GM21367 (cell line): ENCODE data around the gene C1orf35.
A peak's percentile ranks its signal among the peaks of the same experiment; 100 is the strongest.
"Not testable (repeated sequence)": the region's sequence is repeated elsewhere in the genome, so short reads cannot be mapped to it uniquely, and the experiment has no call there.

ENCODE experiments used
- ATAC-seq: cut with Tn5 transposase; IDR thresholded peaks from one replicate; pipeline ENCODE4 v1.9.1; 2021; ENCODE audit not compliant: unreplicated experiment

C1orf35 gene

DNA sequence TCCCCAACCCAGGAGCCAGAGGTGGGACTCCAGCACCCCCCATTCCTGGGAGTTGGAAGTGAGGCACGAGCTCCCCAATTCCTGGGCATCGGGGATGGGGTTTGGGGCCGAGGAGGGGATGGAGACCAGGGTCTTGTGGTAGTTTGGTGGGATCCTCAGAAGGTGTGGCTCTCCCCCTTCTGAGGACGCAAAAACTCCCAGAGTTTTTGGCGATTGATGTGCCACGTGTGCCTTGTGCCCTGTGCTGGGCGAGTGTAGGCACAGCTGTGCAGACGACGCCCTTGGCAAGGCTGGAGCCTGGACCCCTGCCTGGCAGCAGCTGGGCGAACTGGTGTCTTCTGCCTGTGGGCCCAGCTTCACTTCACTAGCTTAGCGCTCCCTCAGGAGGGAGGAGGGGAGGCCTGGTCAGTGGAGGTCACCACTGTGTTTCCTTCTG lies 39.6 kb upstream of the C1orf35 start:
- no peak for ATAC-seq

DNA sequence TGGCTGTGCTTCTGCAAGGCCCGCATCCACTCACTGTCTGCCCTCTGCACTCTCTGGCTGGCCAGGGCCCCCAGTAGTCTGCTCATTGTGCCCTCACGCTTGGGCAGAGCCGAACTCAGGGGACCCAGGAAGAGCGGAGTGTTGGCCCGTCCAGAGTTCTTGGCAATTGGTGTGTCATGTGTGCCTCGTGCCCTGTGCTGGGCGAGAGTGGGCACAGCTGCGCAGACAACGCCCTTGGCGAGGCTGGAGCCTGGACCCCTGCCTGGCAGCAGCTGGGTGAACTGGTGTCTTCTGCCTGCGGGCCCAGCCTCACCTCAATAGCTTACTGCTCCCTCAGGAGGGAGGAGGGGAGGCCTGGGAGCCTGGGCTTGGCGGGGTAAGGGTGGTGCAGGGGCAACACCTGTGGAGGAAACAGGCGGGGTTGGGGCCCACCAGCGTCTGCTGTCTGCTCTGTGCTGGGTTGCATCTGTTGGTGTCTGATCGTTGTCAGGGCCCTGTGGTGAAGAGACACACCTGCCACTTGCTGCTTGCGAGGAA lies 39.1 kb upstream of the C1orf35 start:
- ATAC-seq = no peak

DNA sequence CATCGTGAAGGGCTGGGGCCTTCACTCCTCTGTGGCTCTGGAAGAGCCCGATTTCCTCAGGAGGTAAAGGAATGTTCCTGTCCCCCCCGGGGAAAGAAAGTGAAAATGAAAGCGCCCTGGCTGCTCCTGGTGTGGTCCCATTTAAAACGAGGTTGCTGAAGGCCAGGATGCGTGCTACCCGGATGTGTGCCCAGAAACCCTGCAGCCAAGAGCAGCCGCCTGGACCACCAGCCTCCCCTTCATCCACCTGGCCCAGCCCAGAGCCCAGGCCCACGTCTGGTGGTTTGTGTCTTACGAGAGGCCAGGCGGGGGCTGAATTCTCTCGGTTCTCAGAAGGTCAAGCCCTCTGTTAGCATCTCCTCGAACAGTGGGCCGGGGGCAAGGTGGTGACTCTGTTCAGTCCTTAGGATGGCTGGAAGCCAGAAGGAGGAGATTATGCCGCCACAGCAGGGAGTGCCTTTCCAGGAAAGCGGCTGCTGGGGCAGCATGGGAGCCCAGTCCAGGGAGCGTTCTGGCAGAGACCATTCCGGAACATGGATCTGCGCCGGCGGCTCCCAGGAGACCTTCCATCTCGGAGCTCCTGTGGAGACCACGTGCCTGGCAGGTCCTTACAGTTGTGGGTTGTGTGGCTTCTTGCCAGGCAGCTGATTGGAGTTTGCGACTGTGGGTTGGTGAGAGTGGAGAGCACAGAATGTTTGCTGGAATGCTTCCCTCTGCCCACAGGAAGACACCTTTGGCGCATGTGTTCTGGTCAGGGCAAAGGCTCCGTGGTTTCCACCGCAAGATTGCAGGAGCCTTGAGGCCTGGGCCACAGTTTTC lies 38.3 kb upstream of the C1orf35 start:
- no peak for ATAC-seq

DNA sequence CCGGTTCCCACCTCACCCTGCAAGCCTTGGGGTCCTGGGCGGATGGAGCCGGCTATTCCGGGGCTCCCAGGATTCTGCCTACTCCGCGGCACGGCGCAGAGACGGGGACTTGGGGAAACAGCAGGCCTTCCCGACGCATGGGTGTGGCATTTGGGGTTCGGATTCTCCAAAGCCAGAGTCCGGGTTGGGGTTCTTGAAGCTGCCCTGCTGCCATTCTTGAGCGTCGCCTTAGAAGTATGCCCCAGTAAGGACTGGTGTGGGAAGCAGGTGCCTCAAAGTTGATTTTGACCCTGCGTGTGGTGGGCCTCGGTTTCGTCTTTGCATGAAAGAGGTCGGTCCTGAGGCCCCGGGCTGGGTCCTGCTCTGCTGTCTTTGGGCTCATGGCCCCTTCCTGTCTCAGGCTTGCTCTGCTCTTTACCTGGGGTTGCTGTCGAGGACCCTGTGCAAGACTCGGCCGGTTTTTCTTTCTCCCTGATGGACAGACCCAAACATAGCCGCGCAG lies 37.6 kb upstream of the C1orf35 start:
- ATAC-seq = no peak

DNA sequence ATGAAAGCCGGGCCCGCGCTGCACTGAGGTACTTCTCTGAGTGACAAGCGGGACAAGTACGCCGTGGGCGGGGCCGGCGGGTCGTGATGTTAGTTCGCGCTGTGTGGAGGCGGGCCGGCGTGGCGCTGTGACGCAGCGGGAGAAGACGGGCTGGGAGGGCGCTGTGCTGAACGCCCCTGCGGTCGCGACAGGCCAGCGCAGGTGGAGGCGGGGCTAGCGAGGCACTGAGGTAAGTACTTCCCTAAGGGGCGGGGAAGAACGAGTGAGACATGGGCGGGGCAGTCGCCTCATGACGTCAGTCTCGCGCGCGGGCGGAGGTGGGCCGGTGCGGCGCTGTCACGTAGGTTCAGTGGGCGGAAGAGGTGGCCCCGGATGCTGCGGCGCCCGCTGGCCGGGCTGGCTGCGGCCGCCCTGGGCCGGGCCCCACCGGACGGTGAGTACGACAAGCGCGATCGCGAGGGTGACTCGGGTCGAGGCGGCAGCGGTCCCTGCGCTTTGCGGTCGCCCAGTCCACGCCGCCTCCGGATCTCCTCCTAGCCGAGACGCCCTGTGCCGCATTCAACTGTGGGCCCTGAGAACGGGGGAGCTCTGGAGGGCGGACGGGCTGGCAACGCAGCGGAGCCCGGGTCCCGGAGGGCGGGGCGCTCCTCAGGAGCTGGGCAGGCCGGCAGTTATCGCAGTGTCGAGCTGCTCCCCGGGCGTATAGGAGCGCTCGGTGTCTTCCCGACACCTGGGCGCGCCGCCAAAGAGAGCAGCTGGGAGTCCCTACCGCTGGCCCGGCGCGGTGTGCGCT lies 37.0 kb upstream of the C1orf35 start, which contains the start of gene GUK1:
TSS of gene GUK1 (plus strand) at position 349 of the 793 bp plus-strand sequence. CDS start at position 373, 24 bp downstream.
- peak; percentile 88 for ATAC-seq

DNA sequence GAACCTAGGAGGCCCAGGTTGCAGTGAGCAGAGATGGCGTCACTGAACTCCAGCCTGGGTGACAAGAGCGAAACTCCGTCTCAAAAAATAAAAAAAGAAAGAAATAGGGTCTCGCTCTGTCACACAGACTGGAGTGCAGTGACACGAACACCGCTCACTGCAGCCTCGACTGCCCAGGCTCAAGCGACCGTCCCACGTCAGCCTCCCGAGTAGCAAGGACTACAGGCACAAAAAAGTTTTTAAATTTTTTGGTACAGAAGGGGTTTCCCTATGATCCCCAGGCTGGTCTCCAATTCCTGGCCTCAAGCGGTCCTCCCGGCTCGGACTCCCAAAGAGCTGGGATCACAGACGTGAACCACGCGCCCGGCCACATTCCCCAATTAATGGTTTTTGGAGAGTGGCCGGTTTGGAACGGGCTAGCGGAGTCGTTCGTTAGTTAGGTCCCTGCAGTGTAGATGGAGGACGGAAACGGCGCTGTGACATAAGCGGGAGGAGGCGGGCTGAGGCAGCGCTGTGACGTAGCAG lies 36.3 kb upstream of the C1orf35 start:
- no peak for ATAC-seq

DNA sequence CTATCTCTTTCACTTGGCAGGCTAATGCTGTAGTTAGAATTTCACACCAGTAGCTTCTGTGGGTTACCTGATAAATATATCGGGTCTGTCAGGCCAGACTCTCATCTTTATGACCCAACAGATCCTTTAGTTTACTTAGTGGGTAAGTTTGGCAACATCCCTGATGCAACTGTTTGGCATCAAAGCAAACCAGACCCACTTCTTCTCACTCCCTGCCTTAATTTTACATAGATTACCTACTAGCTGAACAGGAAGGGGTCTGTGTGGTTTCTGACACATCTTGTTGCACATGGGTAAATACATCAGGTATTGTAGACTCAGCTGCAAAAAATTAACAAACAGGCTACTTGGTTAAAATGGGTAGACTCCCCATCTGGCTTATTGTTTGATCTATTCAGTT lies 33.8 kb upstream of the C1orf35 start:
- no peak for ATAC-seq

DNA sequence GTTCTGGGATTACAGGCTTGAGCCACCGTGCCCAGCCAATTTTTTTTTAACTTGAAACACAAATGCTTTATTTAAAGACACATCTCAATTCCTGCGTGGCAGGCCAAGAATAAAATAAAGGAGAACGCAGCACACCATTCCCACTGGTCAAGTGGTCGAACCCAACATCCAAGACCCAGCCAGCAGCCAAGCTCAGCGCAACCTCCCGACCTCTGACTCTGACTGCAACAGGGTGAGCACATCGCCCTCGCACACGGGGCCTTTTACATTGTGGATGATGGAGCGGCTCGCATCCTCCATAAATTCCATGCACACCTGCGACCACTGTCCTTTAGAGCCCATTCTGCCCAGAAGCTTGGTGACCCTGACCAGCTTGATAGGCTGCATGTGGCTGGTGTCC lies 31.5 kb upstream of the C1orf35 start:
- no peak for ATAC-seq

DNA sequence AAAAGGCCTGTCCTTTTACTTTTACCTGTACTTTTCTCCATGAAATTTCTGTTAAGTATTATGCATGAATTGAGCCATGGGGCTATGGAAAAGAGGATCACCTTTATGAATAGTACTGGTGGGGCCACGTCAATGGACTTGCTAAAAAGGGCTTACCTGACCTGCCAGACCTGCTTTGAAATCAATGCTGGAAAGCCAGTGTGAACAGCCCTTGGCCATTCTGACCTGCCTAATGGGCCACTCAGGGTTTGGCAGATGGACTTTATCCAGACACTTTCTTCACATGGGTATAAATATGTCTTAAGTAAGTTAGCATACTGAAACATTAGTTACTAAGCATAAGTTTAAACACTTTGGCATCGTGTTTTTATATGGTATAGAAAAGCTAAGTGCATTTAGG lies 28.6 kb upstream of the C1orf35 start:
- ATAC-seq = no peak

DNA sequence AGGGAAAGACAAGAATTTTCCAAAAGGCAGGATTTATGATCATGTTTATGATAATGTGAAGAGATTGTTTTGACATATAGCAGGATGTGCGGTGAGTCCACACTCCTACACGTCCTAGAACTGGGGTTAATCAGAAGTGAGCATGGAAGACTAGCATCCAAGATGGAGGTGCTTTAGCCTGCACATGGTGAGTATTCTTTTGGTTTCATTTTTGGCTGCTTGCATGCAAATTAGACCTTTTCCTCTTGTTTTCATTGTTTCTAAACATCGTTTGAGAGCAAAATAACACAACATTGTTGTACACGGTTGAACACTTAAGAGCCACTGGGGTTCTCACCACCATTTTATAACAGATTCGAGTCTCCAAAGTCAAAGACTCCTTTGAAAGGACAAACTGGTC lies 22.1 kb upstream of the C1orf35 start:
- ATAC-seq = no peak

DNA sequence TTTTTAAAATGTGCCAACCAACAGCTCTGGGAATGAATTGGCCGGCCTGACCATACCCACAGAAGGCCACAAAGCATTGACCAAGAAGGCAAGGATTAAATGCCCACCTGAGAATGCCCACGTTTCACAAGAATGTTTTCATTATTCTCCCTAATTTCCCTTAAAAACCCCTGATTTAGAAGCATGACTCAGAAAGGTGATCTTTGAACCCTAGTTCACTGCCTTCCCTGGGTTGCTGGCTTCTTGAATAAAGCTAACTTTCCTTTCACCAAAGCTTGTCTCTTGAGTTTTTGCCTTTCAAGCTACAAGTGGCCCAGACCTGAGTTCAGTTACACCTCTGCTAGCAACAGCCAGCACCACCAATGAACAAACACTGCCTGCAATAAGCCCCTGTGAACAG lies 20.4 kb upstream of the C1orf35 start:
- ATAC-seq = no peak

DNA sequence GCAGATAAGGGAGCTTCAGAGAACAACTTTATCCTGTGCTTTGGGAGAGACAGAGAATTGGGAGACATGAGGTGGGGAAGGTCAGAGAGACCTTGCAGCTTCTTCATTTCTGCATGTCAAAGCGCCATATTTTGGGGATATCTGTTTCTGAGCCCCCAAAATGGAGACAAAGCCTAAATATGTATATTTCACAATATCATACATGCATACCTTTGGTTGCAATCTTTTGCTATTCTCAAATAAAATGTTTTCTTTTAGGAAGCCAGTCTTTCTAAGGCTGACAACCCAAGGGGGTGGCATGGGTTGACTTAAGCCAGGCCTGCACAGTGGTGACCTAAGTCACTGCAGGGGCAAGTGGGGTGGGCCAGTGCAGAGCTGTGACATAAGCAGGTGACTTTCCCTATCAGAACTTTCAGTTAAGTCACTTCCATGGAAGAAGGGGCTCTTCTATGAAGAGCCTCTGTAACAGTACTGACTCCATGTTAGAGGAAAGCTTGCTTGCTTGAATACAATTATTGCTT lies 19.9 kb upstream of the C1orf35 start:
- ATAC-seq = no peak

DNA sequence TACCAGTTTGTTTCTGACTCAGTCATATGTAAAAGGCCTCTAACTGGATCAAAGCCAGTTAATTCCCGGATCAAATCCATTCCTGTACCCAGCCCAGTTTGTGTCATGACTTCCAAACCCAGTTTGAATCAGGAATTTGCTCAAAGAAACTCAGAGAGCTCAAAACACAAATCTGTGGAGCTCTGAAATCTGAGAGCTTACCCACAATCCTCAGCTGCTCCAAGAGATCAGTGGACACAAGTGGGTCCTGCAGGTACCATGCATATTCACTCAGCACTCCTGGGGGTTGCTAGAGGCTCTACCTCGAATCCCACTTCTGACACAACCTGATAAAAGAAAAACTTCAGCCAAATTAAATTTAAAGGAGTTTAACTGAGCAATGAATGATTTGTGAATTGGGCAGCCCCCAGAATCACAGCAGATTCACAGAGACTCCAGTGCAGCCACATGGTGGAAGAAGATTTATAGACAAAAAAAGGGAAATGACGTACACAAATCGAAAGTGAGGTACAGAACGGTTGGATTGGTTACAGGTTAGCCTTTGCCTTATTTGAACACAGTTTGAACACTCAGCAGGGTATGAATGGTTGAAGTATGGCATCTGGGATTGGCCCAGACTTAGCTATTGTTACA lies 17.8 kb upstream of the C1orf35 start:
- ATAC-seq = no peak

DNA sequence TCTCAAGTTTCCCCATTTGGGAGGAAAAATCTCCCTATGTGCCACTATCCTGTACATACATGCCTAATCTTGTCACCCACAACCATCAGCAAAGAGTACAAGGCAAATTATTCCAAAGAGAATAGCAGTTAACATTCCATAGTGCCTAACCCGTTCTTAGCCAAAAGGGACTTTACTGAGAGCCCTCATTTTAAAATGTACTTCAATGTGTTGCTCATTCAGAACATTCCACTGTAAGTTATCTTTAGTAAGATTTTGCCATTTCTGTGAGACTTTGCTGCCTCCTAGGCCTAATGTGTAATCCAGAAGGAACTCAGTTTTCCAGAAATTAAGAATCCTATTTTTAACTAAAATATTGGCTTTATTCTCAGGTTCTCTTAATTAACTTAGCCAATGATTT lies 17.2 kb upstream of the C1orf35 start:
- ATAC-seq = no peak

DNA sequence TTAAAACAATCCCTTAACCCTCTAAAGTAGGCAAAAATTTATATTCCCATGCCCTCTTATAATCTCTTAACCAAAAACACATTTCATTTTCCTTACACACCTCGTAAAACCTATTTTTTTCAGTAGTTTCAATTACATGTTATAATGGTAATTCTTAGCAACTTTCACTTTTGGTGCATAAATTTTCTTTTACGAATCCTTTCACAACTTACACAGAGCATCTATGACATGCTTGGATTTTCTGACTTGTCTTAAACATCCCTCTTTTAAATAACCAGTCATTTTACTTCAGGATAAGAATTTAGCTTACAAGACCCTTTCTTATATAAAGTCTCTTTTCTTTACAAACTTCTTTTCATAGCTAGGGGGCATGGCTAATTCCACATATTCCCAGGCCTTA lies 14.9 kb upstream of the C1orf35 start:
- ATAC-seq = no peak

DNA sequence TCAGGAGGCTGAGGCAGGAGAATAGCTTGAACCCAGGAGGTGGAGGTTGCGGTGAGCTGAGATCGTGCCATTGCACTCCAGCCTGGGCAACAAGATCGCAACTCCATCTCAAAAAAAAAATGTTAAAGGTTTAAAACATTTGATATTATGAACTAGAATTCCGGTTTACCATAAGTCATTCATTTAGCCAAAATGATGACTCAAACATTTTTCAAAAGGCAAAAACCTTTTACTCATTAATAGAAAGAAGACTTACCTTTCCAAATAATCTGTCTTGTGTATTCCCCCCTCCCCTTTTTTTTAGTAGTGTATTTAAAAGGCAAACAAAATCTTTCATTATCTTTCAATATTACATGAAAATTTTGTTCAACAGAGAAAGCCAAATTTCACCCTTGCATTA lies 14.2 kb upstream of the C1orf35 start:
- no peak for ATAC-seq

DNA sequence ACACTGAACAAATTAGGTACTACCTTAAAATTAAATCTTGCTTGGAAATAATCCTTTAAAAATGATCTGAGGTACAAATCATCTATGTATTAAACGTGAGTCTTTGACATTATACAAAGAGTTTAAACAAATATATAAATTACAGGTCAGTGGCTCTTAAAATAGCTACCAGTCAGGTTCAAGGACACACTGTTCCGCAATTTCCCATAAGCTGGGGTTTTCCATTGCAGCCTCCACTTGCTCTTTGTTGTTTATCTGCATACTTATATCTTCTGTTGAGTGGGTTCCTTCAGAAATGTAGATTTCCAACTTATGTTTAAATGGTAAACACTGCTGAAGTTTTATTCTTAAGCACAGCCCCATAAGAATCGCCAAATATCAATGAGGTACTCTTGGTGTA lies 11.7 kb upstream of the C1orf35 start:
- ATAC-seq = no peak

DNA sequence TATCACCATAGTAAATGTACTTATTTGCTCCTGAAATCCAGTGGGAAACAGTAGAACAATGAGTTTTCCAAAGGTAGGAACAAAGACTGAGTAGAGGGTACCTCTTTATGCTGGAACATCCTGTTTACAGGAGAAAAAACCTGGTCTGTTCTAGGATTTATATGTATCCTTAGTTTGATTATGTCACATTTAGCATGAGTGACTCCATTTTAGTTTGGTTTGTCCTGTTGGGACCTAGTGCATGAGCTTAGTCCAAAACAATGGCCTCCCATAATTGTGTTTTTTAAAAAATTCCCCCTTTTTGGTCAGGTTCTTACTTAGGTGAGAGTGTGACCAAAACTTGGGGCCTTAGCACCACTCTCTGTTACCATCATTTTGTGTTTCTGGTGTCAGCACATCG lies 9.5 kb upstream of the C1orf35 start:
- no peak for ATAC-seq

DNA sequence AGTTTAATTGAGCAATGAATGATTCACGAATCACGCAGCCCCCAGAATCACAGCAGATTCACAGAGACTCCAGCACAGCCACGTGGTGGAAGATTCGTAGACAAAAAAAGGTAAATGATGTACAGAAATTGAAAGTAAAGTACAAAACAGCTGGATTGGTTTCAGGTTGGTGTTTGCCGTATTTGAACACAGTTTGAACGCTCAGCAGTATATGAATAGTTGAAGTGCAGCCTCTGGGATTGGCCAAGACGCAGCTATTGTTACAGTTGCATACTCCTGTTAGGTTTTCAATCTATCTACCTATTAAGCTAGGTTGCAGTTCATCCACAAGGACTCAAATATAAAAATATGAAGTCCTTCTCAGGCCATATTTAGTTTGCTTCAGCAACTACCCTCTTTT lies 9.0 kb upstream of the C1orf35 start:
- ATAC-seq = no peak

DNA sequence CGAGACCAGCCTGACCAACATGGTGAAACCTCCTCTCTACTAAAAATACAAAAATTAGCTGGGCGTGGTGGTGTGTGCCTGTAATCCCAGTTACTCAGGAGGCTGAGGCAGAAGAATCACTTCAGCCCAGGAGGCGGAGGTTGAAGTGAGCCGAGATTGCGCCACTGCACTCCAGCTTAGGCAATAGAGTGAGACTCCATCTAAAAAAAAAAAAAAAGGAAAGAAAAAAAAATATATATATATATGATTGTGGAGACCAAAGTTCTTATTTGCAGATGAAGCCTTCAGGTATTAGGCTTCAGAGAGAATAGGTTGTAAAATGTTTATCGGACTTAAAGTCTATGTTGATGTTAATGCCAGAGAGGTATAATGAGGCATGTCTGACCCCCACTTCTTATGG lies 8.2 kb upstream of the C1orf35 start:
- not testable (repeated sequence) for ATAC-seq

DNA sequence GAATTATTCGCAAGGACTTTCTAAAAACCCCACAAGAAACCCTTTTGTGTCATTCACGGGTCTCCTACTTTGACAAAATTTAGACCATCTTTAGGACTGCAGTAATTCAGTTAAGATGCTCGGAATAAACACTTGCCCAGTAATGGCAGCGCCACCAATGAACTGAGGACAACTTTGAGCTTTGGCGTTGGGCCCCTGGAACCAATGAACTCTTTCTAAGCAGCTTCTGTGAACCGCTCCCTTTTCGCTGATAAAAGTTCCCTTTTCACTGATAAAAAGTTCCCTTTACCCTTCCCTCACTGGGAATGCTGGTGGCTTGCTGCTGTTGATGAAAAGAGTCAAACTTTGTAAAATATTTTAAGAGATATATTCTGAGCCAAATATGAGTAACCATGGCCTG lies 7.4 kb upstream of the C1orf35 start:
- ATAC-seq = no peak
